Measurements from ENCODE around the gene GPR85.
"Not testable (repeated sequence)": the region's sequence is repeated elsewhere in the genome, so short reads cannot be mapped to it uniquely, and the experiment has no call there.

The GPR85 gene

GRCh38 chr7:113062499-113062898 lies 24.1 kb downstream of the GPR85 start:
- DNase-seq (ENCODE audit: low spot score): no peak
- TF ChIP-seq CTCF (IDR thresholded peaks at IDR 0.05; ENCODE audit: borderline replicate concordance, control extremely low read depth, extremely low read depth, insufficient read depth, missing control alignments): no peak
- in situ Hi-C loops (cut with MboI; ENCODE audit: low sequenced_read_pairs, unreplicated experiment): no loop called here

- TF ChIP-seq CTCF (IDR thresholded peaks at IDR 0.05; ENCODE audit: borderline replicate concordance, control extremely low read depth, extremely low read depth, insufficient read depth, missing control alignments): no peak
- no peak for DNase-seq (ENCODE audit: low spot score)
- in situ Hi-C loops (cut with MboI; ENCODE audit: low sequenced_read_pairs, unreplicated experiment): no loop called here
Observed at GRCh38 chr7:113060100-113060499, 26.5 kb downstream of the GPR85 start.

- in situ Hi-C loops (cut with MboI; ENCODE audit: low sequenced_read_pairs, unreplicated experiment): no loop called here
- no peak for DNase-seq (ENCODE audit: low spot score)
- TF ChIP-seq CTCF (IDR thresholded peaks at IDR 0.05; ENCODE audit: borderline replicate concordance, control extremely low read depth, extremely low read depth, insufficient read depth, missing control alignments): no peak
Observed at GRCh38 chr7:113054938-113055337, 31.7 kb downstream of the GPR85 start.

- DNase-seq (ENCODE audit: low spot score); in situ Hi-C loops (cut with MboI; ENCODE audit: low sequenced_read_pairs, unreplicated experiment): not testable (repeated sequence)
Observed at GRCh38 chr7:113054272-113054671, 32.4 kb downstream of the GPR85 start.

- in situ Hi-C loops (cut with MboI; ENCODE audit: low sequenced_read_pairs, unreplicated experiment); DNase-seq (ENCODE audit: low spot score): not testable (repeated sequence)
Observed at GRCh38 chr7:113049221-113049620, 37.4 kb downstream of the GPR85 start.

GRCh38 chr7:113046453-113046852 lies 40.2 kb downstream of the GPR85 start:
- DNase-seq (ENCODE audit: low spot score): no peak
- no peak for TF ChIP-seq CTCF (IDR thresholded peaks at IDR 0.05; ENCODE audit: borderline replicate concordance, control extremely low read depth, extremely low read depth, insufficient read depth, missing control alignments)
- in situ Hi-C loops (cut with MboI; ENCODE audit: low sequenced_read_pairs, unreplicated experiment): no loop called here

GRCh38 chr7:113045379-113045778 lies 41.2 kb downstream of the GPR85 start:
- in situ Hi-C loops (cut with MboI; ENCODE audit: low sequenced_read_pairs, unreplicated experiment): no loop called here
- no peak for TF ChIP-seq CTCF (IDR thresholded peaks at IDR 0.05; ENCODE audit: borderline replicate concordance, control extremely low read depth, extremely low read depth, insufficient read depth, missing control alignments)
- DNase-seq (ENCODE audit: low spot score): no peak

- in situ Hi-C loops (cut with MboI; ENCODE audit: low sequenced_read_pairs, unreplicated experiment): no loop called here
- no peak for TF ChIP-seq CTCF (IDR thresholded peaks at IDR 0.05; ENCODE audit: borderline replicate concordance, control extremely low read depth, extremely low read depth, insufficient read depth, missing control alignments)
- no peak for DNase-seq (ENCODE audit: low spot score)
Observed at GRCh38 chr7:113044394-113044793, 42.2 kb downstream of the GPR85 start.

All from GM13976 (cell line).